ENCODE measurements around the gene PRKCE. TPM values are rescaled to one million over a fixed set of nuclear protein-coding genes. Genes with fewer than 3 reads are reported as not detected.

Gene PRKCE
- total RNA-seq, 1 donor from 2014 or later = 4.6 TPM

GRCh38 chr2:45904946-45905631 lies 253.6 kb downstream of the PRKCE start:
- TF ChIP-seq CTCF (IDR thresholded peaks at IDR 0.05) = no peak
- DNase-seq (ENCODE audit: low spot score in 2 of 2) = no peak
- H3K27me3 ChIP-seq = no peaks in the 10 kb centered on the region
- intact Hi-C loops (cut with DNase I) = no loop called here
- no peak overlapping the region for H3K4me3 ChIP-seq
- no peaks in the 10 kb centered on the region for H3K9me3 ChIP-seq
- no peaks in the 10 kb centered on the region for H3K36me3 ChIP-seq
- no peaks in the 10 kb centered on the region for H3K4me1 ChIP-seq
- no peak overlapping the region for H3K27ac ChIP-seq

- Histone ChIP-seq H3K36me3 (no peaks in the 10 kb centered on the region), H3K4me3 (no peak overlapping the region), H3K27me3 (no peaks in the 10 kb centered on the region), H3K27ac (no peak overlapping the region), H3K9me3 (no peaks in the 10 kb centered on the region), H3K4me1 (no peaks in the 10 kb centered on the region)
- intact Hi-C loops (cut with DNase I) = no loop called here
- no peak for DNase-seq (ENCODE audit: low spot score in 2 of 2)
- no peak for TF ChIP-seq CTCF (IDR thresholded peaks at IDR 0.05)
Measured at GRCh38 chr2:45905632-45905958, 254.1 kb downstream of the PRKCE start.

- no peak overlapping the region for H3K27ac ChIP-seq
- no peaks in the 10 kb centered on the region for H3K36me3 ChIP-seq
- intact Hi-C loops (cut with DNase I) = no loop called here
- H3K4me1 ChIP-seq = no peaks in the 10 kb centered on the region
- H3K9me3 ChIP-seq = no peaks in the 10 kb centered on the region
- no peak for TF ChIP-seq CTCF (IDR thresholded peaks at IDR 0.05)
- no peaks in the 10 kb centered on the region for H3K27me3 ChIP-seq
- no peak overlapping the region for H3K4me3 ChIP-seq
- DNase-seq (ENCODE audit: low spot score in 2 of 2) = no peak
Measured at GRCh38 chr2:45907592-45907991, 256.1 kb downstream of the PRKCE start.

GRCh38 chr2:45908316-45909170 lies 257.1 kb downstream of the PRKCE start:
- no peak for TF ChIP-seq CTCF (IDR thresholded peaks at IDR 0.05)
- Histone ChIP-seq H3K27me3 (no peaks in the 10 kb centered on the region), H3K4me3 (no peak overlapping the region), H3K36me3 (no peaks in the 10 kb centered on the region), H3K4me1 (no peaks in the 10 kb centered on the region), H3K9me3 (no peaks in the 10 kb centered on the region), H3K27ac (no peak overlapping the region)
- DNase-seq (ENCODE audit: low spot score in 2 of 2) = no peak
- intact Hi-C loops (cut with DNase I) = no loop called here

GRCh38 chr2:45909171-45909565 lies 257.7 kb downstream of the PRKCE start:
- Histone ChIP-seq H3K36me3 (no peaks in the 10 kb centered on the region), H3K4me1 (no peaks in the 10 kb centered on the region), H3K27me3 (no peaks in the 10 kb centered on the region), H3K27ac (no peak overlapping the region), H3K4me3 (no peak overlapping the region), H3K9me3 (no peaks in the 10 kb centered on the region)
- no peak for TF ChIP-seq CTCF (IDR thresholded peaks at IDR 0.05)
- no peak for DNase-seq (ENCODE audit: low spot score in 2 of 2)
- intact Hi-C loops (cut with DNase I) = no loop called here

Data from ascending aorta (tissue), 2 donors.